Memory B cell (primary cell): ENCODE data around the gene COL12A1.

Experiments
- ATAC-seq: fragments of 150-1000 bp; cut with Tn5 transposase; 2 replicates; pipeline ENCODE4 v1.10.0; 2021; ENCODE audit warnings: low read depth, mild to moderate bottlenecking, moderate library complexity
- DNase-seq, 2 donors: peaks; one replicate each; pipeline ENCODE4 v3.0.0; 2022; ENCODE audit warnings: low spot score in 2 of 2
- H3K27ac Mint-ChIP-seq: one replicate; pipeline ENCODE4 v1.8.0; 2022; ENCODE audit warnings: mild to moderate bottlenecking, moderate library complexity, mixed read lengths
- H3K27me3 Mint-ChIP-seq: one replicate; pipeline ENCODE4 v1.8.0; 2022; ENCODE audit warnings: mixed read lengths
- H3K36me3 Mint-ChIP-seq: one replicate; pipeline ENCODE4 v1.8.0; 2022; ENCODE audit warnings: mild to moderate bottlenecking, mixed read lengths
- H3K4me1 Mint-ChIP-seq: one replicate; pipeline ENCODE4 v1.8.0; 2022; ENCODE audit warnings: mixed read lengths
- H3K4me3 Mint-ChIP-seq: one replicate; pipeline ENCODE4 v1.8.0; 2022; ENCODE audit warnings: mild to moderate bottlenecking, moderate library complexity, mixed read lengths
- H3K9me3 Mint-ChIP-seq: one replicate; pipeline ENCODE4 v1.8.0; 2022; ENCODE audit warnings: mixed read lengths

The COL12A1 gene

GRCh38 chr6:75150685-75151412 is 55.0 kb downstream of the COL12A1 start:
- Mint-ChIP-seq H3K9me3 (peaks cover 1% of the 10 kb centered on the region), H3K36me3 (no peaks in the 10 kb centered on the region), H3K4me1 (no peaks in the 10 kb centered on the region), H3K27me3 (peaks cover 7% of the 10 kb centered on the region), H3K4me3 (no peak overlapping the region), H3K27ac (no peak overlapping the region)
- ATAC-seq (no peak), DNase-seq (no peak)

GRCh38 chr6:75149696-75150095 is 56.2 kb downstream of the COL12A1 start:
- Mint-ChIP-seq H3K4me3 (no peak overlapping the region), H3K36me3 (no peaks in the 10 kb centered on the region), H3K27me3 (peaks cover 7% of the 10 kb centered on the region), H3K4me1 (no peaks in the 10 kb centered on the region), H3K27ac (no peak overlapping the region), H3K9me3 (peaks cover 1% of the 10 kb centered on the region)
- no peak for ATAC-seq
- DNase-seq: no peak

DNA sequence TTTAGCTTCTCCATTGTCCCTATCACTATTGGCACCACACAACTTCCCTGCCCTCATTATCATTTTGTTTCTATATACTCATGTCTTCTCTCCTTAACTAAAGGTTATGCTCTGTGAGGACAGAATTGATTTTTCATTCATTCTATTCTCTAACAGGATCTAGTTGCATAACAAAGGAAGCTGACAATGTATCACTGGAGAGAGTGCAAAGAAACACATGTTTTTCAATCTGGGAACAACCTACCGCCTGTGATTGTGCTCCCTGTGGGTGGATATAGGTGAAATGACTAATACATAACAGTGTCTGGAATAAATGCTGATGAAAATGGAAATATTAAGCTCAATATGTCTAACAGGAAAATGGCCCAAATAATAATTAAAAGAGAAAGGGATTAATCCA is 56.6 kb downstream of the COL12A1 start:
- Mint-ChIP-seq H3K36me3 (no peaks in the 10 kb centered on the region), H3K4me3 (no peak overlapping the region), H3K27me3 (peaks cover 5% of the 10 kb centered on the region), H3K27ac (no peak overlapping the region), H3K4me1 (no peaks in the 10 kb centered on the region), H3K9me3 (peaks cover 1% of the 10 kb centered on the region)
- DNase-seq (no peak), ATAC-seq (no peak)

DNA sequence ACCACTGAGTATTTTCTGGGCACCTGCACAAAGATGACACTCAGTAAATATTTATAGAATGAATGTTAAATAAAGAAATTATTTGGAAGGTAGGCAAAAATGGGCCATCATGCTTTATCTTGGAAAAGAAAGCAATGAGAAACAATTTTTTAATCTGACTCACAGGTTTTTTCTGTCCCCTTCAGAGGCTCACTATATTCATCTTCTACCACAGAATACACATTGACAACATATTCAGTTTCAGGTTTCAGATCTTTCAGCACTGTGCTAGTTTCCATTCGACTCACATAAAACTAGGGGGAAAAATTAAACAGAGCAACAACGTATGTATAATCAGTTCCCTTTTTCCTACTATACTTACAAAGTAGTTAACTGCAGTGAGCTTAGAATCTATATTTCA is 58.3 kb downstream of the COL12A1 start:
- H3K27ac Mint-ChIP-seq: no peak overlapping the region
- H3K4me1 Mint-ChIP-seq: no peaks in the 10 kb centered on the region
- DNase-seq (no peak), ATAC-seq (no peak)
- H3K4me3 Mint-ChIP-seq: no peak overlapping the region
- no peaks in the 10 kb centered on the region for H3K36me3 Mint-ChIP-seq
- peaks cover 1% of the 10 kb centered on the region for H3K9me3 Mint-ChIP-seq
- H3K27me3 Mint-ChIP-seq: peaks cover 5% of the 10 kb centered on the region

DNA sequence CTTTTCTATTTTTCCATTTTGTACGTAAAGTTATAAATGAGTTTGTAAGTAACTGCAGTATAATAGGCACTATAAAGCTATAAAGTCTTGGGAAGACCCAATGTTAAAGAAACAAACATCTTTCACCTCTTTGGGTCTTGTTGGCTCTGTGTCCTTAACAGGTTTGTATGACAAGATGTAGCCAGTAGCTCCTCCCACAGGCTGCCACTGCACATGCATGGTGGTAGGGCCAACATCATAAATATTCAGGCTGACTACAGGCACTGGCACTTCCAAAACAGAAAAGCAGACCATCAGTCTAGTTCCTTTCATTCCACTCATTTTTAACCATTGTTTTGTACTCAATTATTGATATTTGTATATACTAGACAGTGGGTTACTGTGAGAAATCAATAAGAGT is 59.9 kb downstream of the COL12A1 start:
- DNase-seq: no peak
- peaks cover 1% of the 10 kb centered on the region for H3K9me3 Mint-ChIP-seq
- H3K4me1 Mint-ChIP-seq: no peaks in the 10 kb centered on the region
- no peak overlapping the region for H3K4me3 Mint-ChIP-seq
- H3K27ac Mint-ChIP-seq: no peak overlapping the region
- ATAC-seq: no peak
- peaks cover 5% of the 10 kb centered on the region for H3K27me3 Mint-ChIP-seq
- no peaks in the 10 kb centered on the region for H3K36me3 Mint-ChIP-seq

DNA sequence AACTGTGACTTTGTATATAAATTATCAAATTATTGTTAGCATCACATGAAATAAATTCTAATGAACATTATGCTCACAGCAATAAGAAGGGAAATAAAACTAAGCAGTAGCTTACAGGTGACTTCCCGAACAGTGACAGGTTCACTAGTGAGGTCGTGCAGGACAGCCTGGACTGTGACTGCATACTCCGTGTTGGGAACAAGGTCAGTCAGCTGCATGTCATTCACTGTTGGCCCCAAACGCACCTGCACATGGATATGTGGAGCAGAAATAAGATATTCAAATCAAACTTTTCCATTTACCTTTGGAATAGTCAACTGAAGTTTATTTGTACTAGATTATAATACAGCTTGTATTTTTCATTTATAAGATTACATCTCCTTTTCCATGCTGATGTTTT is 60.6 kb downstream of the COL12A1 start:
- ATAC-seq (no peak), DNase-seq (no peak)
- H3K4me1 Mint-ChIP-seq: no peaks in the 10 kb centered on the region
- no peaks in the 10 kb centered on the region for H3K36me3 Mint-ChIP-seq
- H3K27me3 Mint-ChIP-seq: peaks cover 5% of the 10 kb centered on the region
- peaks cover 1% of the 10 kb centered on the region for H3K9me3 Mint-ChIP-seq
- H3K4me3 Mint-ChIP-seq: no peak overlapping the region
- H3K27ac Mint-ChIP-seq: no peak overlapping the region

GRCh38 chr6:75144386-75144785 is 61.5 kb downstream of the COL12A1 start:
- no peak overlapping the region for H3K27ac Mint-ChIP-seq
- peaks cover 1% of the 10 kb centered on the region for H3K9me3 Mint-ChIP-seq
- H3K27me3 Mint-ChIP-seq: peaks cover 5% of the 10 kb centered on the region
- H3K36me3 Mint-ChIP-seq: no peaks in the 10 kb centered on the region
- DNase-seq (no peak), ATAC-seq (no peak)
- no peak overlapping the region for H3K4me3 Mint-ChIP-seq
- no peaks in the 10 kb centered on the region for H3K4me1 Mint-ChIP-seq

DNA sequence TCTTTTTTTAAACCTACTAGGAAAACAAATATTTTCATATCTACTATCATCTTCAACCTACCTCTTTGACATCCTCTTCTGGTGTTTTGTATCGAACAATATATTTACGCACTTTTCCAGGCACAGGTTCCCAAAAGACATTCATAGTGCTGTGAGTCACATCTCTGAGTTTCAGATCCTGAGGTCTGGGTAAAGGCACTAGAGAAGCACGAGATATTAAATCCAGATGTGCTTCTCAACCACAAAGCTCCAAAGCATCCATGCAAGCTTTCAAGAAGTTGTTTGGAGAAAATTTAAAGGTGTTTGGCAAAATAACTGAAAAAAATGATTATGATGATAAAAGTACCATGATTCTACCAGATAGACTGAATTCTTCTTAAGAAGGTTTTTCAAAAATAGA is 62.7 kb downstream of the COL12A1 start:
- Mint-ChIP-seq H3K4me3 (no peak overlapping the region), H3K4me1 (no peaks in the 10 kb centered on the region), H3K36me3 (no peaks in the 10 kb centered on the region), H3K27me3 (peaks cover 1% of the 10 kb centered on the region), H3K27ac (no peak overlapping the region), H3K9me3 (no peaks in the 10 kb centered on the region)
- ATAC-seq (no peak), DNase-seq (no peak)

DNA sequence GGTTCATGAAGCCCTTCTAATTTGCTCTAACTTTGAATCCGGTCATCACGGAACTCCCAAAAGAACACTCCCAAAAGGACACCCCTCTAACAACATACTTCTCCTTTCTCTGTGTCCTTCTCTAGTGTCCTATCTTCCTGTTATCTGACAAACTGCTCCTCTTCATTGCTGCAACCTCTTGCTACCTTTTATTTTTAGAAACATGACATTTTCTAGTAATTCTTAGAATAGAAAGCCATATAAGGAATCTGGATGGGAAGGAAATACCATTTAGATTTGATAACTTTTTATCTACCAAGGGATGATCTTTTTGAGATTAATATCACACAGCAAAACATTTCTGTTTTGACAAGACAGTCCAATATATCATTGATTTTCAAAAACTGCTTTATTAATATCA is 63.1 kb downstream of the COL12A1 start:
- ATAC-seq: no peak
- Mint-ChIP-seq H3K4me1 (no peaks in the 10 kb centered on the region), H3K36me3 (no peaks in the 10 kb centered on the region)

GRCh38 chr6:75135876-75136275 is 70.0 kb downstream of the COL12A1 start:
- Mint-ChIP-seq H3K36me3 (no peaks in the 10 kb centered on the region), H3K4me3 (no peak overlapping the region), H3K27ac (no peak overlapping the region), H3K4me1 (no peaks in the 10 kb centered on the region), H3K27me3 (no peaks in the 10 kb centered on the region), H3K9me3 (no peaks in the 10 kb centered on the region)
- ATAC-seq (no peak), DNase-seq (no peak)

More for the DNA sequence above, 63.1 kb downstream of the COL12A1 start:
- peaks cover 1% of the 10 kb centered on the region for H3K27me3 Mint-ChIP-seq
- H3K4me3 Mint-ChIP-seq: no peak overlapping the region
- DNase-seq: no peak
- H3K9me3 Mint-ChIP-seq: no peaks in the 10 kb centered on the region
- no peak overlapping the region for H3K27ac Mint-ChIP-seq

DNA sequence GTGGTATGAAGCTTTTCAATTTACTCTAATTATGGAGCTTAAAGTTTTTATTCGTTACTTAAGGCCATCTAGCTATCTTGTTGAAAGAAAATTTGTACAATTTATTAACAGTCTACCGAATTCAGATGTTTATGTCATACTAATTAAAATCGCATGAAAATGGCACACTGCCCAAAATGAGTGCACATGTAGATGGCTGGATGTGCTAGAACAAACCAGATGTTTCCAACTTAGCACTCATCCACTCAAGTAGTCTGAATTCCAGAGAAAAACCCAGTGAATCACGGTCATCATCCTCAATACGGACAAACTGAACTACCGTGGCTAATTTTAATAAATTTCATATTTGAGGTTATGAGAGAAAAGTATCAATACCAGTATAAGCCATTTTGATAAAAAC is 70.4 kb downstream of the COL12A1 start:
- no peak for DNase-seq
- H3K27me3 Mint-ChIP-seq: no peaks in the 10 kb centered on the region
- H3K36me3 Mint-ChIP-seq: no peaks in the 10 kb centered on the region
- H3K27ac Mint-ChIP-seq: no peak overlapping the region
- H3K4me3 Mint-ChIP-seq: no peak overlapping the region
- ATAC-seq: no peak
- no peaks in the 10 kb centered on the region for H3K4me1 Mint-ChIP-seq
- no peaks in the 10 kb centered on the region for H3K9me3 Mint-ChIP-seq

- Mint-ChIP-seq H3K36me3 (no peaks in the 10 kb centered on the region), H3K4me1 (no peaks in the 10 kb centered on the region), H3K9me3 (no peaks in the 10 kb centered on the region), H3K27me3 (no peaks in the 10 kb centered on the region), H3K27ac (no peak overlapping the region), H3K4me3 (no peak overlapping the region)
- ATAC-seq (no peak), DNase-seq (no peak)
Measured at GRCh38 chr6:75130784-75131183, 75.1 kb downstream of the COL12A1 start.

DNA sequence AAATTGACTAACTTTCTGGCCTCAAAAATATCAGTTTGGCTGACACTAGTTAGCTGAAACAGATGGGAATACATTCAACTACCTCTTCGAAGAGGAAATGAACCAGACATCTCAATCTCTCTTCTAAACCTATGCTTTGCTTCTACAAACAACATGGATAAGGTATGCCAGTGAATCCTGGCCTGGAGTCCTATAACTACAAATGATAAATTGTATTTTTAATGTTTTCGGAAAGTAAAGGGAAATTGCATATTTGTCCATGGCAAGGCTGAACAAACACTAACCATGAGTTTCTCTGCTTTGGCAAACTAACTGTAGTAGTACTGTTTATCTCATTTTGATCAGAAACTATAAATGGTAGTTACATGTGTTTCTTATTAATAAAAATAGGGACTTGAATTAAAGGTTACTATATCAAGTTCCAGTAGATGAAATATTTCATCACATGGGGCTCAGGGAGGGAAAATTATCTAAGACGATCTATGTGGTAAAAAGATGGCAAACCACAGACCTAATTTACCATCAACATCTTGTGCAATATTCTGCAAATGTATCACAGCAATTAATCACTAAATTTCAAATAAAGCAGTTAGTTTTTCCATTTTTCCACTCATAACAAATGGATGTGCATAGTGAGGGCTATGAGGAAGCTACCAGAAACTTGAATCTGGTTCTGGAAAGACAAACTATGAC is 76.8 kb downstream of the COL12A1 start:
- no peaks in the 10 kb centered on the region for H3K27me3 Mint-ChIP-seq
- ATAC-seq (no peak), DNase-seq (no peak)
- H3K27ac Mint-ChIP-seq: no peak overlapping the region
- H3K4me1 Mint-ChIP-seq: no peaks in the 10 kb centered on the region
- no peak overlapping the region for H3K4me3 Mint-ChIP-seq
- no peaks in the 10 kb centered on the region for H3K9me3 Mint-ChIP-seq
- no peaks in the 10 kb centered on the region for H3K36me3 Mint-ChIP-seq

- ATAC-seq (no peak), DNase-seq (no peak)
- Mint-ChIP-seq H3K4me3 (no peak overlapping the region), H3K27me3 (no peaks in the 10 kb centered on the region), H3K27ac (no peak overlapping the region), H3K4me1 (no peaks in the 10 kb centered on the region), H3K9me3 (no peaks in the 10 kb centered on the region), H3K36me3 (no peaks in the 10 kb centered on the region)
Measured at GRCh38 chr6:75126518-75126917, 79.3 kb downstream of the COL12A1 start.

GRCh38 chr6:75124983-75125382 is 80.9 kb downstream of the COL12A1 start:
- no peak overlapping the region for H3K27ac Mint-ChIP-seq
- no peaks in the 10 kb centered on the region for H3K9me3 Mint-ChIP-seq
- no peaks in the 10 kb centered on the region for H3K4me1 Mint-ChIP-seq
- ATAC-seq (no peak), DNase-seq (no peak)
- H3K4me3 Mint-ChIP-seq: no peak overlapping the region
- H3K27me3 Mint-ChIP-seq: no peaks in the 10 kb centered on the region
- no peaks in the 10 kb centered on the region for H3K36me3 Mint-ChIP-seq
